Measurements from ENCODE around the gene AKT1. TPM values are rescaled to one million over a fixed set of nuclear protein-coding genes. Genes with fewer than 3 reads are reported as not detected.

Gene AKT1
- total and polyA plus RNA-seq, 7 donors = 86.2 to 180 (median 116) TPM

GRCh38 chr14:104757238-104757585 is 38.3 kb downstream of the AKT1 start:
- no peaks in the 10 kb centered on the region for H3K27me3 ChIP-seq
- DNase-seq = no peak
- no peaks in the 10 kb centered on the region for H3K9me3 ChIP-seq
- peaks cover 2 to 23% (median 20%) of the 10 kb centered on the region in 4 donors for H3K4me1 ChIP-seq
- TF ChIP-seq EP300 (IDR thresholded peaks at IDR 0.05) (no peak), POLR2A (IDR thresholded peaks at IDR 0.05) (no peak), CTCF (IDR thresholded peaks at IDR 0.05) (no peak), POLR2AphosphoS5 (IDR thresholded peaks at IDR 0.05) (no peak)
- intact Hi-C loops (cut with DNase I) = no loop called here
- peaks cover 14 to 66% (median 29%) of the 10 kb centered on the region in 4 donors for H3K36me3 ChIP-seq
- H3K27ac ChIP-seq = no peak overlapping the region
- H3K4me3 ChIP-seq = no peak overlapping the region
- 86 to 92% methylated on average over 10 of the region's 10 CpGs for WGBS, 2 donors

GRCh38 chr14:104756477-104757237 is 38.9 kb downstream of the AKT1 start:
- TF ChIP-seq EP300 (IDR thresholded peaks at IDR 0.05) (no peak), POLR2AphosphoS5 (IDR thresholded peaks at IDR 0.05) (no peak), CTCF (IDR thresholded peaks at IDR 0.05) (no peak), POLR2A (IDR thresholded peaks at IDR 0.05) (no peak)
- WGBS, 2 donors = 80 to 89% methylated on average over 27 of the region's 27 CpGs
- Histone ChIP-seq H3K36me3 (peaks cover 14 to 60% (median 29%) of the 10 kb centered on the region in 4 donors), H3K9me3 (no peaks in the 10 kb centered on the region), H3K27ac (no peak overlapping the region), H3K27me3 (no peaks in the 10 kb centered on the region), H3K4me1 (peaks cover 2 to 29% (median 25%) of the 10 kb centered on the region in 4 donors), H3K4me3 (no peak overlapping the region)
- intact Hi-C loops (cut with DNase I) = no loop called here
- DNase-seq = no peak

GRCh38 chr14:104755621-104756020 is 39.9 kb downstream of the AKT1 start:
- DNase-seq = no peak
- 81 to 82% methylated on average over 11 of the region's 11 CpGs for WGBS, 2 donors
- TF ChIP-seq EP300 (IDR thresholded peaks at IDR 0.05) = no peak
- TF ChIP-seq POLR2AphosphoS5 (IDR thresholded peaks at IDR 0.05) = no peak
- TF ChIP-seq POLR2A (IDR thresholded peaks at IDR 0.05) = no peak
- no peak for TF ChIP-seq CTCF (IDR thresholded peaks at IDR 0.05)
- no peak overlapping the region for H3K4me3 ChIP-seq
- H3K27me3 ChIP-seq = no peaks in the 10 kb centered on the region
- peaks cover 14 to 52% (median 28%) of the 10 kb centered on the region in 4 donors for H3K36me3 ChIP-seq
- H3K27ac ChIP-seq = no peak overlapping the region
- H3K4me1 ChIP-seq = peaks cover 2 to 29% (median 25%) of the 10 kb centered on the region in 4 donors
- intact Hi-C loops (cut with DNase I) = no loop called here
- no peaks in the 10 kb centered on the region for H3K9me3 ChIP-seq

- peaks cover 14 to 40% (median 25%) of the 10 kb centered on the region in 4 donors for H3K36me3 ChIP-seq
- peak overlapping the region in 3 of 4 donors; percentile 65 to 99 (median 87) for H3K4me3 ChIP-seq
- peaks cover 2 to 29% (median 25%) of the 10 kb centered on the region in 4 donors for H3K4me1 ChIP-seq
- intact Hi-C loops (cut with DNase I) = loop anchor here (5.0 kb wide), 1 partner anchor 73 kb away; no protein-coding TSS in a partner anchor
- TF ChIP-seq POLR2A (IDR thresholded peaks at IDR 0.05) = no peak
- no peak for TF ChIP-seq EP300 (IDR thresholded peaks at IDR 0.05)
- no peaks in the 10 kb centered on the region for H3K27me3 ChIP-seq
- no peaks in the 10 kb centered on the region for H3K9me3 ChIP-seq
- WGBS, 2 donors = 30 to 63% methylated on average over 13 of the region's 13 CpGs
- no peak for DNase-seq
- peak overlapping the region in 3 of 4 donors; percentile 82 to 90 (median 87) for H3K27ac ChIP-seq
Observed at GRCh38 chr14:104754213-104754851, 41.2 kb downstream of the AKT1 start.
